Measurements from ENCODE around the gene BCL11B.

- TF ChIP-seq GATA2 (IDR thresholded peaks at IDR 0.05; ENCODE audit: low read depth, low read length) (no peak), GATA3 (IDR thresholded peaks at IDR 0.05; ENCODE audit: low read depth, low read length) (no peak)
These were observed 568 bp upstream of the BCL11B start for GRCh38 chr14:99272632-99272898.

All from SH-SY5Y (cell line).